ENCODE results near the gene CST6. TPM values are rescaled to one million over a fixed set of nuclear protein-coding genes. Genes with fewer than 3 reads are reported as not detected.

CST6 gene
- polyA plus RNA-seq = not detected

- H3K4me1 Mint-ChIP-seq = no peaks in the 10 kb centered on the region
- H3K9me3 Mint-ChIP-seq = no peaks in the 10 kb centered on the region
- no peaks in the 10 kb centered on the region for H3K36me3 Mint-ChIP-seq
- H3K27ac Mint-ChIP-seq = no peak within 1 kb of the TSS
- peaks cover 9% of the 10 kb centered on the region for H3K27me3 Mint-ChIP-seq
- H3K4me3 Mint-ChIP-seq = no peak within 1 kb of the TSS
Measured at GRCh38 chr11:66011785-66012303, at the start of gene CST6. CST6 (plus strand) TSS chr11:66012008; CDS start chr11:66012045, 37 bp downstream.

GRCh38 chr11:65962141-65962564, 49.7 kb upstream of the CST6 start:
- no peaks in the 10 kb centered on the region for H3K27me3 Mint-ChIP-seq
- peaks cover 21 to 28% (median 22%) of the 10 kb centered on the region in 3 donors for H3K4me1 Mint-ChIP-seq
- H3K36me3 Mint-ChIP-seq = peaks cover 1% of the 10 kb centered on the region
- H3K27ac Mint-ChIP-seq = peak overlapping the region; percentile 94 to 97 (median 95)
- peak overlapping the region; percentile 91 to 99 (median 96) for H3K4me3 Mint-ChIP-seq
- H3K9me3 Mint-ChIP-seq = no peaks in the 10 kb centered on the region

- Mint-ChIP-seq H3K4me3 (peak overlapping the region in 1 of 4 donors; percentile 68), H3K4me1 (peaks cover 18 to 24% (median 20%) of the 10 kb centered on the region in 3 donors), H3K27me3 (no peaks in the 10 kb centered on the region), H3K27ac (no peak overlapping the region), H3K36me3 (peaks cover 1% of the 10 kb centered on the region), H3K9me3 (no peaks in the 10 kb centered on the region)
Measured at GRCh38 chr11:65964906-65965305, 46.9 kb upstream of the CST6 start.

GRCh38 chr11:65965986-65966762, 45.6 kb upstream of the CST6 start:
- peak overlapping the region in 2 of 4 donors; percentile 41 to 46 for H3K4me3 Mint-ChIP-seq
- peaks cover 17 to 24% (median 18%) of the 10 kb centered on the region in 3 donors for H3K4me1 Mint-ChIP-seq
- H3K27me3 Mint-ChIP-seq = no peaks in the 10 kb centered on the region
- H3K36me3 Mint-ChIP-seq = peaks cover 5% of the 10 kb centered on the region
- H3K9me3 Mint-ChIP-seq = no peaks in the 10 kb centered on the region
- no peak overlapping the region for H3K27ac Mint-ChIP-seq

GRCh38 chr11:65967329-65967934, 44.4 kb upstream of the CST6 start:
- Mint-ChIP-seq H3K27me3 (no peaks in the 10 kb centered on the region), H3K9me3 (no peaks in the 10 kb centered on the region), H3K4me1 (peaks cover 8 to 18% (median 9%) of the 10 kb centered on the region in 3 donors), H3K36me3 (peaks cover 7% of the 10 kb centered on the region), H3K27ac (no peak overlapping the region), H3K4me3 (no peak overlapping the region)

GRCh38 chr11:65968600-65969482, 43.0 kb upstream of the CST6 start:
- no peaks in the 10 kb centered on the region for H3K27me3 Mint-ChIP-seq
- H3K36me3 Mint-ChIP-seq = peaks cover 11% of the 10 kb centered on the region
- H3K4me1 Mint-ChIP-seq = peaks cover 0 to 6% (median 2%) of the 10 kb centered on the region in 3 donors
- H3K9me3 Mint-ChIP-seq = no peaks in the 10 kb centered on the region
- peak overlapping the region in 1 of 3 donors; percentile 73 for H3K27ac Mint-ChIP-seq
- peak overlapping the region in 1 of 4 donors; percentile 67 for H3K4me3 Mint-ChIP-seq

- H3K27ac Mint-ChIP-seq = peak overlapping the region; percentile 51 to 81 (median 78)
- H3K36me3 Mint-ChIP-seq = peaks cover 10% of the 10 kb centered on the region
- H3K27me3 Mint-ChIP-seq = no peaks in the 10 kb centered on the region
- peaks cover 0 to 2% (median 2%) of the 10 kb centered on the region in 3 donors for H3K4me1 Mint-ChIP-seq
- H3K9me3 Mint-ChIP-seq = no peaks in the 10 kb centered on the region
- no peak overlapping the region for H3K4me3 Mint-ChIP-seq
Measured at GRCh38 chr11:65972116-65972515, 39.7 kb upstream of the CST6 start.

GRCh38 chr11:65973439-65974110, 38.2 kb upstream of the CST6 start:
- H3K9me3 Mint-ChIP-seq = no peaks in the 10 kb centered on the region
- H3K27ac Mint-ChIP-seq = no peak overlapping the region
- H3K4me3 Mint-ChIP-seq = no peak overlapping the region
- H3K36me3 Mint-ChIP-seq = peaks cover 10% of the 10 kb centered on the region
- H3K27me3 Mint-ChIP-seq = no peaks in the 10 kb centered on the region
- H3K4me1 Mint-ChIP-seq = peaks cover 0 to 2% (median 0%) of the 10 kb centered on the region in 3 donors

- Mint-ChIP-seq H3K4me3 (no peak overlapping the region), H3K36me3 (peaks cover 5% of the 10 kb centered on the region), H3K27ac (peak overlapping the region in 2 of 3 donors; percentile 33 to 56), H3K27me3 (no peaks in the 10 kb centered on the region), H3K4me1 (peaks cover 0 to 2% (median 1%) of the 10 kb centered on the region in 3 donors), H3K9me3 (no peaks in the 10 kb centered on the region)
Measured at GRCh38 chr11:65975771-65976170, 36.0 kb upstream of the CST6 start.

- H3K27ac Mint-ChIP-seq = peak overlapping the region in 1 of 3 donors; percentile 56
- peaks cover 0 to 2% (median 1%) of the 10 kb centered on the region in 3 donors for H3K4me1 Mint-ChIP-seq
- peaks cover 5% of the 10 kb centered on the region for H3K36me3 Mint-ChIP-seq
- H3K27me3 Mint-ChIP-seq = no peaks in the 10 kb centered on the region
- no peak overlapping the region for H3K4me3 Mint-ChIP-seq
- no peaks in the 10 kb centered on the region for H3K9me3 Mint-ChIP-seq
Measured at GRCh38 chr11:65976216-65977176, 35.3 kb upstream of the CST6 start.

- Mint-ChIP-seq H3K36me3 (peaks cover 3% of the 10 kb centered on the region), H3K4me3 (no peak overlapping the region), H3K9me3 (no peaks in the 10 kb centered on the region), H3K27ac (no peak overlapping the region), H3K4me1 (peaks cover 0 to 2% (median 1%) of the 10 kb centered on the region in 3 donors), H3K27me3 (no peaks in the 10 kb centered on the region)
Measured at GRCh38 chr11:65977621-65978390, 34.0 kb upstream of the CST6 start.

GRCh38 chr11:65978391-65979238, 33.2 kb upstream of the CST6 start:
- Mint-ChIP-seq H3K27me3 (no peaks in the 10 kb centered on the region), H3K9me3 (no peaks in the 10 kb centered on the region), H3K4me1 (peaks cover 0 to 1% (median 0%) of the 10 kb centered on the region in 3 donors), H3K27ac (peak overlapping the region in 1 of 3 donors; percentile 75), H3K4me3 (no peak overlapping the region), H3K36me3 (peaks cover 2% of the 10 kb centered on the region)

All from IgD-negative memory B cell (primary cell).